Measurements from ENCODE around the gene ATP6V0B.

ATP6V0B gene

GRCh38 chr1:43999455-43999854, 24.7 kb downstream of the ATP6V0B start:
- TF ChIP-seq POLR2A (IDR thresholded peaks at IDR 0.05; ENCODE audit: extremely low read depth, insufficient read length) (no peak), MYC (IDR thresholded peaks at IDR 0.05; ENCODE audit: low read depth, low read length) (no peak), CTCF (IDR thresholded peaks at IDR 0.05; ENCODE audit: low read depth, low read length) (no peak), MAX (IDR thresholded peaks at IDR 0.05; ENCODE audit: low read depth, low read length) (no peak)
- no peak overlapping the region for H3K4me3 ChIP-seq (ENCODE audit: low read depth, low read length)
- DNase-seq (ENCODE audit: low read depth), result no peak

- TF ChIP-seq MYC (IDR thresholded peaks at IDR 0.05; ENCODE audit: low read depth, low read length) (no peak), CTCF (IDR thresholded peaks at IDR 0.05; ENCODE audit: low read depth, low read length) (no peak), POLR2A (IDR thresholded peaks at IDR 0.05; ENCODE audit: extremely low read depth, insufficient read length) (no peak), MAX (IDR thresholded peaks at IDR 0.05; ENCODE audit: low read depth, low read length) (no peak)
- DNase-seq (ENCODE audit: low read depth), result no peak
- no peak overlapping the region for H3K4me3 ChIP-seq (ENCODE audit: low read depth, low read length)
Measured at GRCh38 chr1:44000122-44000665, 25.4 kb downstream of the ATP6V0B start.

- H3K4me3 ChIP-seq (ENCODE audit: low read depth, low read length), result no peak overlapping the region
- TF ChIP-seq MAX (IDR thresholded peaks at IDR 0.05; ENCODE audit: low read depth, low read length), result no peak
- no peak for TF ChIP-seq MYC (IDR thresholded peaks at IDR 0.05; ENCODE audit: low read depth, low read length)
- DNase-seq (ENCODE audit: low read depth), result no peak
Measured at GRCh38 chr1:44002165-44002564, 27.4 kb downstream of the ATP6V0B start.

GRCh38 chr1:44002606-44003157, 27.9 kb downstream of the ATP6V0B start:
- no peak overlapping the region for H3K4me3 ChIP-seq (ENCODE audit: low read depth, low read length)
- no peak for TF ChIP-seq POLR2A (IDR thresholded peaks at IDR 0.05; ENCODE audit: extremely low read depth, insufficient read length)
- TF ChIP-seq MYC (IDR thresholded peaks at IDR 0.05; ENCODE audit: low read depth, low read length), result no peak
- TF ChIP-seq CTCF (IDR thresholded peaks at IDR 0.05; ENCODE audit: low read depth, low read length), result no peak
- no peak for DNase-seq (ENCODE audit: low read depth)

GRCh38 chr1:44008259-44008658, 33.5 kb downstream of the ATP6V0B start:
- DNase-seq (ENCODE audit: low read depth), result no peak
- H3K4me3 ChIP-seq (ENCODE audit: low read depth, low read length), result no peak overlapping the region
- TF ChIP-seq CTCF (IDR thresholded peaks at IDR 0.05; ENCODE audit: low read depth, low read length), result no peak
- TF ChIP-seq POLR2A (IDR thresholded peaks at IDR 0.05; ENCODE audit: extremely low read depth, insufficient read length), result no peak
- no peak for TF ChIP-seq MYC (IDR thresholded peaks at IDR 0.05; ENCODE audit: low read depth, low read length)
- no peak for TF ChIP-seq MAX (IDR thresholded peaks at IDR 0.05; ENCODE audit: low read depth, low read length)

GRCh38 chr1:44010935-44011471, 36.2 kb downstream of the ATP6V0B start:
- H3K4me3 ChIP-seq (ENCODE audit: low read depth, low read length), result no peak overlapping the region
- no peak for TF ChIP-seq POLR2A (IDR thresholded peaks at IDR 0.05; ENCODE audit: extremely low read depth, insufficient read length)
- TF ChIP-seq CTCF (IDR thresholded peaks at IDR 0.05; ENCODE audit: low read depth, low read length), result no peak
- no peak for TF ChIP-seq MYC (IDR thresholded peaks at IDR 0.05; ENCODE audit: low read depth, low read length)
- no peak for TF ChIP-seq MAX (IDR thresholded peaks at IDR 0.05; ENCODE audit: low read depth, low read length)
- no peak for DNase-seq (ENCODE audit: low read depth)

Data from NB4 (cell line).